ENCODE results near the gene TCF12.

Gene TCF12

DNA sequence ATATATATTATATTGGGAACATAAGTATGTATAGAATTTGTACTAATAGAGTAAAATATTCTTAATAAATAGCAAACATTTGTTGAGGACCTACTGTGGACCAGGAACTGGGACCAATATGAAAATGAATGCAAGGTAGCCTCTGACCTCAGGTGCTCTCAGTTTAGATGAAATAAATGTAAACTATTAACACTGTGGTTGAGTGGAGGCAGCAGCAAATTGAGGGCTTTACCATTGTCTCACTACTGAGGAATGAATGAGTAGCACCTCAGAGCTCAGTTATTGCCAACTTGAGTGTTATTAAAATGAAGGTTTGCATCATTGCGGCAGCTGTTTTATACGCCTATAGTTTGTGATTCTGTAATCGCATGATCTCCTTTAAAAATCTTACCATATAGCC, 366.9 kb downstream of the TCF12 start:
- DNase-seq (ENCODE audit: low read depth) = no peak
- no peak overlapping the region for H3K4me3 ChIP-seq (ENCODE audit: control insufficient read depth, low read depth, low read length)
- no peak for TF ChIP-seq CTCF (IDR thresholded peaks at IDR 0.05; ENCODE audit: control insufficient read depth, insufficient read depth, low read depth, low read length, missing control alignments)

- no peak for DNase-seq (ENCODE audit: low read depth)
- TF ChIP-seq CTCF (IDR thresholded peaks at IDR 0.05; ENCODE audit: control insufficient read depth, insufficient read depth, low read depth, low read length, missing control alignments) = no peak
- no peak overlapping the region for H3K4me3 ChIP-seq (ENCODE audit: control insufficient read depth, low read depth, low read length)
Measured at GRCh38 chr15:57286446-57287122, 368.1 kb downstream of the TCF12 start.

DNA sequence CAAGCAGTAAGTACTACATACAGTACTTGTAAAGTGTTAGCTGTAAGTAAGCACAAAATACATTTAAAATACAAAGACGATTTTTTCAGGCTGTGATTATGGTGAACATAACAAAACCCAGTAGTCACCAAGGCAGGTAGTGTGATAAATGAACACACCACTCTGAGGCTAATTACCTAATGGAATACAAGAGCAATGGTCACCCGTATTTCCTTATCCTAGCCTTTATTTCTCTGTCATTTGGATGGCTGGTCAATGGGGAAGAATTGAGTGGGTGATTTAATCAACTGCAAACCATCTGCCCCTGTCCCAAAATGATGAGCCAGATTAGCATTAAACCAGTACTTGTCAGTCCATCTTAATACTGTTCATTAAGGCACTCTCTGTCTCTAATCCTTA, 368.7 kb downstream of the TCF12 start:
- TF ChIP-seq CTCF (IDR thresholded peaks at IDR 0.05; ENCODE audit: control insufficient read depth, insufficient read depth, low read depth, low read length, missing control alignments) = no peak
- no peak for DNase-seq (ENCODE audit: low read depth)

GRCh38 chr15:57288926-57289580, 370.6 kb downstream of the TCF12 start:
- peak; percentile 28 for DNase-seq (ENCODE audit: low read depth)
- no peak for TF ChIP-seq CTCF (IDR thresholded peaks at IDR 0.05; ENCODE audit: control insufficient read depth, insufficient read depth, low read depth, low read length, missing control alignments)
- no peak overlapping the region for H3K4me3 ChIP-seq (ENCODE audit: control insufficient read depth, low read depth, low read length)

More for the DNA sequence above, 368.7 kb downstream of the TCF12 start:
- H3K4me3 ChIP-seq (ENCODE audit: control insufficient read depth, low read depth, low read length) = no peak overlapping the region

GRCh38 chr15:57290187-57290586, 371.7 kb downstream of the TCF12 start:
- DNase-seq (ENCODE audit: low read depth) = no peak
- no peak for TF ChIP-seq CTCF (IDR thresholded peaks at IDR 0.05; ENCODE audit: control insufficient read depth, insufficient read depth, low read depth, low read length, missing control alignments)

DNA sequence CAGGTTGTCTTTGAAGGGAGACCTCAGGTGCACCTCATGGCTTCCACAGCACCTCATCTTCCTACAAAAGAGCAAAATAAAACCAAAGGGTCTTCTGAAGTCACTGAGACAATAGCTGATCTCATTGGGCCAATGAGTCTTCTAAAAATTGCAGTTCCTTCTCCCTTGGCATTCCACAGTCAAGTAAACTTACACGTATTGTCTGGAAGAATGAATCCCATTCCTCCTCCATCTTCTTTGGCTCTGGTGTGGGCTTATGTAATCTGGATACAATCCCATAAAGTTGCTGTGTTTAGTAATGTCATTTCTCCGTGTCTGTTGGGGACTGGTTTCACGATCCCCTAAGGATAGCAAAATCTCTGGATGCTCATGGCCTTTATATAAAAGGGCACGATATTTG, 372.4 kb downstream of the TCF12 start:
- TF ChIP-seq CTCF (IDR thresholded peaks at IDR 0.05; ENCODE audit: control insufficient read depth, insufficient read depth, low read depth, low read length, missing control alignments) = no peak
- DNase-seq (ENCODE audit: low read depth) = no peak
- H3K4me3 ChIP-seq (ENCODE audit: control insufficient read depth, low read depth, low read length) = no peak overlapping the region

More at GRCh38 chr15:57290187-57290586, 371.7 kb downstream of the TCF12 start:
- H3K4me3 ChIP-seq (ENCODE audit: control insufficient read depth, low read depth, low read length) = no peak overlapping the region

All from AG09309 (cell line).